Stromal cell of bone marrow (primary cell): ENCODE measurements around the gene LARP4.
"Not testable (repeated sequence)": the region's sequence is repeated elsewhere in the genome, so short reads cannot be mapped to it uniquely, and the experiment has no call there.

ENCODE experiments used
- DNase-seq: peaks from one replicate; pipeline ENCODE4 v3.0.0-alpha.2; 2012; ENCODE audit warnings: low read depth

The LARP4 gene

GRCh38 chr12:50401500-50402081, 906 bp downstream of the LARP4 start:
- no peak for DNase-seq

GRCh38 chr12:50402264-50403000, 1.7 kb downstream of the LARP4 start:
- DNase-seq: no peak

- DNase-seq: no peak
Observed at GRCh38 chr12:50403001-50403440, 2.3 kb downstream of the LARP4 start.

- DNase-seq: no peak
Observed at GRCh38 chr12:50404307-50404706, 3.6 kb downstream of the LARP4 start.

GRCh38 chr12:50411051-50411660, 10.5 kb downstream of the LARP4 start:
- no peak for DNase-seq

- no peak for DNase-seq
Observed at GRCh38 chr12:50415899-50416479, 15.3 kb downstream of the LARP4 start.

- no peak for DNase-seq
Observed at GRCh38 chr12:50419112-50419909, 18.6 kb downstream of the LARP4 start.

- DNase-seq: not testable (repeated sequence)
Observed at GRCh38 chr12:50422855-50423254, 22.2 kb downstream of the LARP4 start.

- not testable (repeated sequence) for DNase-seq
Observed at GRCh38 chr12:50423342-50423741, 22.7 kb downstream of the LARP4 start.

GRCh38 chr12:50425589-50426258, 25.0 kb downstream of the LARP4 start:
- DNase-seq: no peak

- not testable (repeated sequence) for DNase-seq
Observed at GRCh38 chr12:50431656-50432055, 31.0 kb downstream of the LARP4 start.

- DNase-seq: no peak
Observed at GRCh38 chr12:50440288-50440687, 39.6 kb downstream of the LARP4 start.

GRCh38 chr12:50441763-50442162, 41.1 kb downstream of the LARP4 start:
- DNase-seq: no peak

- DNase-seq: no peak
Observed at GRCh38 chr12:50442178-50442908, 41.7 kb downstream of the LARP4 start.

GRCh38 chr12:50449671-50450070, 49.0 kb downstream of the LARP4 start:
- not testable (repeated sequence) for DNase-seq

- DNase-seq: no peak
Observed at GRCh38 chr12:50452795-50453194, 52.1 kb downstream of the LARP4 start.

- peak; percentile 2 for DNase-seq
Observed at GRCh38 chr12:50453872-50454271, 53.2 kb downstream of the LARP4 start.

- no peak for DNase-seq
Observed at GRCh38 chr12:50458606-50459005, 57.9 kb downstream of the LARP4 start.

GRCh38 chr12:50467439-50467838, 66.8 kb downstream of the LARP4 start:
- DNase-seq: no peak

GRCh38 chr12:50477241-50477832, 76.7 kb downstream of the LARP4 start:
- no peak for DNase-seq
